ENCODE measurements around the gene FSIP1.
"Not testable (repeated sequence)": the region's sequence is repeated elsewhere in the genome, so short reads cannot be mapped to it uniquely, and the experiment has no call there.

The FSIP1 gene

DNA sequence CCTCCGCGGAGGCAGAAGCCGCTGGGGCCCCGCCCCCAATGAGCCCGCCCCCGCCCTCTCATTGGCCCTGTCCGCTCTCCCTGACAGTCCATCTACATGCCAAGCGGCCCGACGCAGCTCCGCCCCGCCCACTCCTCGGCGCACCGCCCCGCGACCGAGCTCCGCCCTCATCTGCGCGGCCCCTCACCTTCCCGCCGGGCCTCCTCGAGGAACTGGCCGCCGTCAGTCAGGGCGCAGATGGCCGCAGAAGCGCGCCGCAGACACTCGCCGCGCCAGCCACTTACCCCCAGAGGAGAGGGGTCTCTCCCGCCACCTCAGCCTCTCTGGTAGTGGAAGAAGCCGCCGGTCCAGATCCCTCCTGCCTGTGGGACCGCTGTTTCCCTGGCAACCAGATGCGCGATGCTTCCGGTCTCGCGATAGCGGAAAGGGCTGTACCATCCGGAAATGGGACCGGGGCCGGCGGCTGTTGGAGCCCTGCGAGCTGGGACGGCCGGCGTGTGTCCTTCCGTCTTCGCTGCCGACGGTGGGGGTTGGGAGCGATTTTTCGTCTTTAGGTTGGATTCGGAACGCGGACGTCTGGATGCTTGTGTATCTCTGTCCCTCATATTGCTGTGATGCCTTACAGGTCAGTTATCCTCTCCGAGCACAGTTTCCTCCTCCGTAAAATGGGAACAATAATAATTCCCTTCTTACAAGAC is at the start of gene FSIP1:
Gene FSIP1 (minus strand): TSS at position 401 of the 698 bp plus-strand sequence. CDS start 6,317 bp downstream, outside the sequence.
- Histone ChIP-seq H3K27me3 (ENCODE audit: control insufficient read depth, insufficient read depth, low read length) (no peaks in the 10 kb centered on the region), H3K9me3 (ENCODE audit: control insufficient read depth, insufficient read depth, low read length) (no peaks in the 10 kb centered on the region), H3K27ac (ENCODE audit: low read depth, low read length) (peak within 1 kb of the TSS; percentile 79), H3K9ac (ENCODE audit: low read depth, low read length) (peak within 1 kb of the TSS; percentile 82), H3K4me3 (ENCODE audit: low read depth, low read length) (peak within 1 kb of the TSS; percentile 90), H3K4me1 (ENCODE audit: control insufficient read depth, insufficient read depth, low read length) (peaks cover 41% of the 10 kb centered on the region), H3K36me3 (ENCODE audit: control insufficient read depth, insufficient read depth, low read length) (no peaks in the 10 kb centered on the region)

DNA sequence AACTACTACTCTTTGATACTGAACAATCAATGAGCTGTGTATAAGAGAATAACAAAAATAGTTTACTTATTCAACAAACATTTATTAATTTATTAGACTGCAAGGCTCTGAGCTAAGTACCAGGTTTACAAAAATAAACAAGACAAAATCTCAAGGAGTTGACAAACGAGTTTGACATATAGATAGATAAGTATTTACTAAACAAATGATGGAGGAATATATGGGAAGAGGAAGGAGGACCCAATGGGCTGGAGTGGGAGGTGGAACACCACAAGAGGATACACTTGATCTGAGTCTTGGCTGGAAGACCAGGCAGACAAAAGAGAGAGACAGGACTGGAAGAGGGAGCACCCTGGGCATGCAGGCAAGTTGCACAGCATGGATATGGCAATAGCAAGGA is 47.5 kb upstream of the FSIP1 start:
- no peaks in the 10 kb centered on the region for H3K9me3 ChIP-seq (ENCODE audit: control insufficient read depth, insufficient read depth, low read length)
- peaks cover 44% of the 10 kb centered on the region for H3K4me1 ChIP-seq (ENCODE audit: control insufficient read depth, insufficient read depth, low read length)
- H3K27me3 ChIP-seq (ENCODE audit: control insufficient read depth, insufficient read depth, low read length) = no peaks in the 10 kb centered on the region
- no peaks in the 10 kb centered on the region for H3K36me3 ChIP-seq (ENCODE audit: control insufficient read depth, insufficient read depth, low read length)
- H3K27ac ChIP-seq (ENCODE audit: low read depth, low read length) = no peak overlapping the region
- no peak overlapping the region for H3K9ac ChIP-seq (ENCODE audit: low read depth, low read length)
- H3K4me3 ChIP-seq (ENCODE audit: low read depth, low read length) = no peak overlapping the region

DNA sequence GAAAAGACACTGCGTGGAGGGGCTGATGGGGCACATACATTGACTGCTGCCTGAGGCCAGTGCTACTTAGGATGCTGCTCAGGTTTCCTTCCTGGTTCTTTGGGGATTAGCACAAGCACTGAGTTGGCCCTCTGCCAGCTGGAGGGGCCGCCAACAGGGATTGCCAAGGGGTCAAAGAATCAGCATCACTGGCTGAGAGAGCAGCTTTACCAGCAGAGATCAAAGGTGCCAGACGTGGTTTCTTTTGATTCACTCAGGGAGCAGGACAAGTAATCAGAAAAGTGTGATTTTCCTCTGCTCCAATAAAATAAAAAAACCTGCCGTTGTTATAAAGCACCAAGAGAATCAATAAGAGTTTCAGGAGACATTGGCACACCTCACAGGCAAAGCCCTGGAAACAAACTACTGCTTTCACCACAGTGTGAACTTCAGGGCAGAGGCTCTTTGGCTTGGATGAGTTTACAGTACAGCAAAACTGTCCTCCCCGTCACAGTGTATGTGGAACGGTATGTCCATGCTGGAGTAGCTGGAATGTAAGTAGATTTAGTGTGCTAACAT is 45.8 kb upstream of the FSIP1 start:
- Histone ChIP-seq H3K36me3 (ENCODE audit: control insufficient read depth, insufficient read depth, low read length) (no peaks in the 10 kb centered on the region), H3K9ac (ENCODE audit: low read depth, low read length) (no peak overlapping the region), H3K4me3 (ENCODE audit: low read depth, low read length) (no peak overlapping the region), H3K27ac (ENCODE audit: low read depth, low read length) (peak overlapping the region; percentile 21), H3K4me1 (ENCODE audit: control insufficient read depth, insufficient read depth, low read length) (peaks cover 48% of the 10 kb centered on the region), H3K9me3 (ENCODE audit: control insufficient read depth, insufficient read depth, low read length) (no peaks in the 10 kb centered on the region), H3K27me3 (ENCODE audit: control insufficient read depth, insufficient read depth, low read length) (no peaks in the 10 kb centered on the region)

DNA sequence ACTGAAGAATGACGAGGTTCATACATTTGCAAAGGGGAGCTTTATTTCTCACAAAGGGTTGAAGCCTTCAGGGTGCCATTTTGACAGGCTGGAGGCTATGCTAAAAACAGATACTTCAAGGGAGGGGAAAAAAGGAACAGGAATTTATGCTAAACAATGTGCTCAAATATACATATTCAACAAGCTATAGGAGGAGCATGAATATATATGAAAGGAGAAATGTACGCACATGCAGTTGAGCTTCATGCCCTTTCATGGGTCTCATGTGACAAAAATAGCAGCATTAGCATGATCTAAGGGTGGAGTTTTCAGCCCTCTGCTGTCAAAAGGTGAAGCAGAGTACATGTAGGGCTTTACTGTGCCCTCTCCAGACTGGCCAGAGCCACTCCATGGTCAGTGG is 44.3 kb upstream of the FSIP1 start:
- Histone ChIP-seq H3K9me3 (ENCODE audit: control insufficient read depth, insufficient read depth, low read length) (no peaks in the 10 kb centered on the region), H3K36me3 (ENCODE audit: control insufficient read depth, insufficient read depth, low read length) (no peaks in the 10 kb centered on the region), H3K4me1 (ENCODE audit: control insufficient read depth, insufficient read depth, low read length) (peaks cover 54% of the 10 kb centered on the region), H3K4me3 (ENCODE audit: low read depth, low read length) (no peak overlapping the region), H3K27me3 (ENCODE audit: control insufficient read depth, insufficient read depth, low read length) (no peaks in the 10 kb centered on the region), H3K9ac (ENCODE audit: low read depth, low read length) (no peak overlapping the region), H3K27ac (ENCODE audit: low read depth, low read length) (no peak overlapping the region)

DNA sequence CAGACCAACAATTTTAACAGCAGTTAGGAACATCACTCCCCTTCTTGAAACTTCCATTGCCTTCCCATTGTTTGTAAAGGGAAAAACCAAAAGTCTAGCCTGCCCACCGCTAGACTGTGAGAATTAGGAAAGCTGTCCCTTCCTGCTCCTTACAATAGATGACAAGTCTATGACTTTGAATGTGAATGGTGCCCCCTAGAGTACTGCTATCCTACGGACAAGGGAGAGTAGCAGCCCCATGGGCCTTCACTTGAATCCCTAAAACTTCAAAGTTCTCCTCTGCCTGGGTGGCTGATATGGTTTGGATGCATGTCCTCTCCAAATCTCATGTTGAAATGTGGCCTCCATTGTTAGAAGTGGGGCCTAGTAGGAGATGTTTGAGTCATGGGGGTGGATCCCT is 41.0 kb upstream of the FSIP1 start:
- H3K9ac ChIP-seq (ENCODE audit: low read depth, low read length) = no peak overlapping the region
- H3K27ac ChIP-seq (ENCODE audit: low read depth, low read length) = no peak overlapping the region
- H3K4me1 ChIP-seq (ENCODE audit: control insufficient read depth, insufficient read depth, low read length) = peaks cover 60% of the 10 kb centered on the region
- no peaks in the 10 kb centered on the region for H3K36me3 ChIP-seq (ENCODE audit: control insufficient read depth, insufficient read depth, low read length)
- no peaks in the 10 kb centered on the region for H3K9me3 ChIP-seq (ENCODE audit: control insufficient read depth, insufficient read depth, low read length)
- no peaks in the 10 kb centered on the region for H3K27me3 ChIP-seq (ENCODE audit: control insufficient read depth, insufficient read depth, low read length)
- H3K4me3 ChIP-seq (ENCODE audit: low read depth, low read length) = no peak overlapping the region

DNA sequence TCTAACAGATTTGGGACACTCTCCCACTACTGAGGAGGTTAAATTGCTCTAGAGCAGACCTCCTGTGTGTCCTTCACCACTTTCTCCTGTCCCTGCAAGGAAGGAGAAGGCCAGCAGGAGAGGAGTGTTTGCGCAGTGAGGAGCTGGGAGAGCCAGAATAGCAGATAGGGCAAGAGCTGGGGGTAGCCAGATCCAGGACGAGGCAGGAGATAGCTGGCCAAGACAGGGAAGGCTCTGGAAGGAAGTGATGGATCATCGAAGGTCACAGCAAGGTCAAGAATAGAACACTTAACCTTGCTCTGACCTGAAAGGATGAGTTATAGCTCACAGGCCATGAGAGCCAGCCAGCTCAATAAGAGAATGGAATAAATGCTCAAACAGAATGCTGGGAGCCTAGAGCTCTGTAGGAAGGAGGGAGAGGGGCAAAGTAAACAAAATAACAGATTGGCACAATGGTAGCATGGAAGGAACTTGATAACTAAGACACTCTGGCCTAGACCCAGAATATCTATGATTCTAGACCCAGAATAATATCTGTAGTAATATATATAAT is 37.5 kb upstream of the FSIP1 start:
- Histone ChIP-seq H3K4me3 (ENCODE audit: low read depth, low read length) (no peak overlapping the region), H3K4me1 (ENCODE audit: control insufficient read depth, insufficient read depth, low read length) (peaks cover 58% of the 10 kb centered on the region), H3K36me3 (ENCODE audit: control insufficient read depth, insufficient read depth, low read length) (0 out of 2 replicates have a peak, but pooled peaks cover 1% of the 10 kb centered on the region), H3K9me3 (ENCODE audit: control insufficient read depth, insufficient read depth, low read length) (no peaks in the 10 kb centered on the region), H3K27ac (ENCODE audit: low read depth, low read length) (no peak overlapping the region), H3K9ac (ENCODE audit: low read depth, low read length) (no peak overlapping the region), H3K27me3 (ENCODE audit: control insufficient read depth, insufficient read depth, low read length) (no peaks in the 10 kb centered on the region)

GRCh38 chr15:39819533-39819932 is 36.9 kb upstream of the FSIP1 start:
- Histone ChIP-seq H3K27ac (ENCODE audit: low read depth, low read length) (no peak overlapping the region), H3K27me3 (ENCODE audit: control insufficient read depth, insufficient read depth, low read length) (no peaks in the 10 kb centered on the region), H3K4me1 (ENCODE audit: control insufficient read depth, insufficient read depth, low read length) (peaks cover 58% of the 10 kb centered on the region), H3K4me3 (ENCODE audit: low read depth, low read length) (no peak overlapping the region), H3K9me3 (ENCODE audit: control insufficient read depth, insufficient read depth, low read length) (no peaks in the 10 kb centered on the region), H3K36me3 (ENCODE audit: control insufficient read depth, insufficient read depth, low read length) (0 out of 2 replicates have a peak, but pooled peaks cover 6% of the 10 kb centered on the region), H3K9ac (ENCODE audit: low read depth, low read length) (no peak overlapping the region)

GRCh38 chr15:39817892-39818291 is 35.3 kb upstream of the FSIP1 start:
- H3K27ac ChIP-seq (ENCODE audit: low read depth, low read length) = peak overlapping the region; percentile 1
- H3K9me3 ChIP-seq (ENCODE audit: control insufficient read depth, insufficient read depth, low read length) = no peaks in the 10 kb centered on the region
- H3K27me3 ChIP-seq (ENCODE audit: control insufficient read depth, insufficient read depth, low read length) = no peaks in the 10 kb centered on the region
- peak overlapping the region; percentile 16; the same call in 1 of the 2 replicates for H3K9ac ChIP-seq (ENCODE audit: low read depth, low read length)
- H3K4me3 ChIP-seq (ENCODE audit: low read depth, low read length) = no peak overlapping the region
- H3K36me3 ChIP-seq (ENCODE audit: control insufficient read depth, insufficient read depth, low read length) = 0 out of 2 replicates have a peak, but pooled peaks cover 6% of the 10 kb centered on the region
- peaks cover 48% of the 10 kb centered on the region for H3K4me1 ChIP-seq (ENCODE audit: control insufficient read depth, insufficient read depth, low read length)

DNA sequence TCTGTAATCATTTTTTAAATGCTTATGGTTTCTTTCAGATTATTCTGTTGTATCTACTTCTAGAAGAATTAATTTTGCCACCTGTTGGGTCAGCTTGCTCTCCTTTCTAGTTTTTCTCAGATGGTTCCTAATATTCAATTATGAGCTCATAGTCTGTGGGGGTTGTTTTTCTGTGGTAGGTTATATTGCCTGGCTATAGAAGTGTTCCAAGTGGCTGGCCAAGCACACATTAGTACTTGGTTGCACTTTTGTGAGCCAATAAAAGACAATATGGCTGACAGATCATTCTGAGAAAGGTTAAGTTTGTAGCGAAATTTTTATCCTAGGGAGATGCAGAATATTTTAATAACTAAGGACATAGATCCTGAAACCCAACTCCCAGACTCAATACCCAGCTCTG is 31.8 kb upstream of the FSIP1 start:
- no peak overlapping the region for H3K27ac ChIP-seq (ENCODE audit: low read depth, low read length)
- H3K36me3 ChIP-seq (ENCODE audit: control insufficient read depth, insufficient read depth, low read length) = 0 out of 2 replicates have a peak, but pooled peaks cover 6% of the 10 kb centered on the region
- peaks cover 37% of the 10 kb centered on the region for H3K4me1 ChIP-seq (ENCODE audit: control insufficient read depth, insufficient read depth, low read length)
- H3K9me3 ChIP-seq (ENCODE audit: control insufficient read depth, insufficient read depth, low read length) = no peaks in the 10 kb centered on the region
- H3K4me3 ChIP-seq (ENCODE audit: low read depth, low read length) = no peak overlapping the region
- no peak overlapping the region for H3K9ac ChIP-seq (ENCODE audit: low read depth, low read length)
- H3K27me3 ChIP-seq (ENCODE audit: control insufficient read depth, insufficient read depth, low read length) = no peaks in the 10 kb centered on the region

DNA sequence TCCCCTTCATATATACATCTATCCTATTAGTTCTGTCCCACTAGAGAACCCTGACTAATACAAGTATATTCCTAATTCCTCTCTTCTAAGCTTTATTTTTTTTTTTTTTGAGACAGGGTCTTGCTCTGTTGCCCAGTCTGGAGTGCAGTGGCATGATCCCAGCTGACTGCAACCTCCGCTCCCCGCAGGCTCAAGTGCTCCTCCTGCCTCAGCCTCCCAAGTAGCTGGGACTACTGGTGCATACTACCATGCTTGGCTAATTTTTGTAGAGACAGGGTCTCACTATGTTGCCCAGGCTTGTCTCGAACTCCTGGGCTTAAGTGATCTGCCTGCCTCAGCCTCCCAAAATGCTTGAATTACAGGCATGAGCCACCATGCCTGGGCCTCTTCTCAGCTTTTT is 30.0 kb upstream of the FSIP1 start:
- H3K4me1 ChIP-seq (ENCODE audit: control insufficient read depth, insufficient read depth, low read length) = peaks cover 37% of the 10 kb centered on the region

GRCh38 chr15:39808909-39809308 is 26.3 kb upstream of the FSIP1 start:
- peak overlapping the region; percentile 33; the same call in 1 of the 2 replicates for H3K4me3 ChIP-seq (ENCODE audit: low read depth, low read length)
- peaks cover 32% of the 10 kb centered on the region for H3K36me3 ChIP-seq (ENCODE audit: control insufficient read depth, insufficient read depth, low read length)
- H3K9ac ChIP-seq (ENCODE audit: low read depth, low read length) = no peak overlapping the region
- no peaks in the 10 kb centered on the region for H3K9me3 ChIP-seq (ENCODE audit: control insufficient read depth, insufficient read depth, low read length)
- no peaks in the 10 kb centered on the region for H3K27me3 ChIP-seq (ENCODE audit: control insufficient read depth, insufficient read depth, low read length)
- peaks cover 43% of the 10 kb centered on the region for H3K4me1 ChIP-seq (ENCODE audit: control insufficient read depth, insufficient read depth, low read length)
- peak overlapping the region; percentile 65 for H3K27ac ChIP-seq (ENCODE audit: low read depth, low read length)

More for the DNA sequence above, 30.0 kb upstream of the FSIP1 start:
- not testable (repeated sequence) for H3K9ac ChIP-seq (ENCODE audit: low read depth, low read length); H3K4me3 ChIP-seq (ENCODE audit: low read depth, low read length); H3K27me3 ChIP-seq (ENCODE audit: control insufficient read depth, insufficient read depth, low read length); H3K36me3 ChIP-seq (ENCODE audit: control insufficient read depth, insufficient read depth, low read length); H3K9me3 ChIP-seq (ENCODE audit: control insufficient read depth, insufficient read depth, low read length); H3K27ac ChIP-seq (ENCODE audit: low read depth, low read length)
